ENCODE results near the gene HDGF. TPM values are rescaled to one million over a fixed set of nuclear protein-coding genes. Genes with fewer than 3 reads are reported as not detected.

HDGF gene
- total and polyA plus RNA-seq, 9 of the 15 experiments (the other 6 are each of a cell fraction or from before 2014, with no cell fraction given), result 38.8 to 601 (median 400) TPM

DNA sequence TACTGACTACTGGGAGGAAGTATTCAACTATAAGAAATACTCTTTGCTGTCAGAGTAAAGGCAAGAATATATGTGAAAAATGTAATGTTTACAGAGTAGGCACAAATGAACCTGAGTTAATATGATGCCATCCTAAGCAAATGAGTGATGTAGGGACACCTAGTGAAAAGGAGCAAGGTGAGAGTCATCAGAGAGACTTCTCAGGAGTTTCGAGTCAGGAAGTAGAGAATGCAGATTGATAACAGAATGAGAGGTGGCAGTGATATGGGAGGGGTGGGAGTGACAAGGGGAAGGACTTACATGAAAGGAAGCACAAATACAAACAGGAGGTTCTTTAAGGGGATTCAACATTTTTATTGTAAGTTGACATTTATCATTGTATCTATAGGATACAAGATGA lies 26.1 kb upstream of the HDGF start (continued):
- TF ChIP-seq, protein P1, sequence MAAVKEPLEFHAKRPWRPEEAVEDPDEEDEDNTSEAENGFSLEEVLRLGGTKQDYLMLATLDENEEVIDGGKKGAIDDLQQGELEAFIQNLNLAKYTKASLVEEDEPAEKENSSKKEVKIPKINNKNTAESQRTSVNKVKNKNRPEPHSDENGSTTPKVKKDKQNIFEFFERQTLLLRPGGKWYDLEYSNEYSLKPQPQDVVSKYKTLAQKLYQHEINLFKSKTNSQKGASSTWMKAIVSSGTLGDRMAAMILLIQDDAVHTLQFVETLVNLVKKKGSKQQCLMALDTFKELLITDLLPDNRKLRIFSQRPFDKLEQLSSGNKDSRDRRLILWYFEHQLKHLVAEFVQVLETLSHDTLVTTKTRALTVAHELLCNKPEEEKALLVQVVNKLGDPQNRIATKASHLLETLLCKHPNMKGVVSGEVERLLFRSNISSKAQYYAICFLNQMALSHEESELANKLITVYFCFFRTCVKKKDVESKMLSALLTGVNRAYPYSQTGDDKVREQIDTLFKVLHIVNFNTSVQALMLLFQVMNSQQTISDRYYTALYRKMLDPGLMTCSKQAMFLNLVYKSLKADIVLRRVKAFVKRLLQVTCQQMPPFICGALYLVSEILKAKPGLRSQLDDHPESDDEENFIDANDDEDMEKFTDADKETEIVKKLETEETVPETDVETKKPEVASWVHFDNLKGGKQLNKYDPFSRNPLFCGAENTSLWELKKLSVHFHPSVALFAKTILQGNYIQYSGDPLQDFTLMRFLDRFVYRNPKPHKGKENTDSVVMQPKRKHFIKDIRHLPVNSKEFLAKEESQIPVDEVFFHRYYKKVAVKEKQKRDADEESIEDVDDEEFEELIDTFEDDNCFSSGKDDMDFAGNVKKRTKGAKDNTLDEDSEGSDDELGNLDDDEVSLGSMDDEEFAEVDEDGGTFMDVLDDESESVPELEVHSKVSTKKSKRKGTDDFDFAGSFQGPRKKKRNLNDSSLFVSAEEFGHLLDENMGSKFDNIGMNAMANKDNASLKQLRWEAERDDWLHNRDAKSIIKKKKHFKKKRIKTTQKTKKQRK (IDR thresholded peaks at IDR 0.05; ENCODE audit: borderline replicate concordance, low read depth, low read length), result no peak
- TF ChIP-seq, protein P2, sequence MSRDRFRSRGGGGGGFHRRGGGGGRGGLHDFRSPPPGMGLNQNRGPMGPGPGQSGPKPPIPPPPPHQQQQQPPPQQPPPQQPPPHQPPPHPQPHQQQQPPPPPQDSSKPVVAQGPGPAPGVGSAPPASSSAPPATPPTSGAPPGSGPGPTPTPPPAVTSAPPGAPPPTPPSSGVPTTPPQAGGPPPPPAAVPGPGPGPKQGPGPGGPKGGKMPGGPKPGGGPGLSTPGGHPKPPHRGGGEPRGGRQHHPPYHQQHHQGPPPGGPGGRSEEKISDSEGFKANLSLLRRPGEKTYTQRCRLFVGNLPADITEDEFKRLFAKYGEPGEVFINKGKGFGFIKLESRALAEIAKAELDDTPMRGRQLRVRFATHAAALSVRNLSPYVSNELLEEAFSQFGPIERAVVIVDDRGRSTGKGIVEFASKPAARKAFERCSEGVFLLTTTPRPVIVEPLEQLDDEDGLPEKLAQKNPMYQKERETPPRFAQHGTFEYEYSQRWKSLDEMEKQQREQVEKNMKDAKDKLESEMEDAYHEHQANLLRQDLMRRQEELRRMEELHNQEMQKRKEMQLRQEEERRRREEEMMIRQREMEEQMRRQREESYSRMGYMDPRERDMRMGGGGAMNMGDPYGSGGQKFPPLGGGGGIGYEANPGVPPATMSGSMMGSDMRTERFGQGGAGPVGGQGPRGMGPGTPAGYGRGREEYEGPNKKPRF (IDR thresholded peaks at IDR 0.05; ENCODE audit: low read depth, low read length), result no peak
- TF ChIP-seq YBX1 (IDR thresholded peaks at IDR 0.05) (no peak), EHMT2 (IDR thresholded peaks at IDR 0.05) (no peak), ILK (tag; IDR thresholded peaks at IDR 0.05; ENCODE audit: borderline replicate concordance, low read depth) (no peak)

Data from K562 (cell line).